Mesendoderm (in vitro differentiated cells): ENCODE measurements around the gene SLC9C1.
A peak's percentile ranks its signal among the peaks of the same experiment; 100 is the strongest.

ENCODE experiments used
- DNase-seq: peaks from one replicate; pipeline ENCODE4 v3.0.0; 2013
- H2AK5ac ChIP-seq: 2 replicates; pipeline ENCODE4 v1.6.1; 2013; ENCODE audit warnings: low read length, inconsistent platforms
- H2BK120ac ChIP-seq: 2 replicates; pipeline ENCODE4 v1.6.1; 2013; ENCODE audit warnings: low read depth, mild to moderate bottlenecking, low read length, moderate library complexity, mixed read lengths
- H2BK15ac ChIP-seq: replicated peaks from 2 replicates; pipeline ENCODE4 v1.6.1; 2013; ENCODE audit warnings: low read depth, mild to moderate bottlenecking, moderate library complexity
- H2BK5ac ChIP-seq: 2 replicates; pipeline ENCODE4 v1.6.1; 2013; ENCODE audit warnings: low read length, inconsistent platforms
- H3K18ac ChIP-seq: 2 replicates; pipeline ENCODE4 v1.6.1; 2013; ENCODE audit warnings: mild to moderate bottlenecking, low read length, mixed read lengths
- H3K23ac ChIP-seq: one replicate; pipeline ENCODE4 v1.6.1; 2013; ENCODE audit warnings: low read length
- H3K27ac ChIP-seq: 2 replicates; pipeline ENCODE4 v1.5.1; 2013; ENCODE audit warnings: low read depth, mild to moderate bottlenecking, inconsistent platforms, low read length, moderate library complexity
- H3K27me3 ChIP-seq: 2 replicates; pipeline ENCODE4 v1.6.1; 2013; ENCODE audit warnings: low read length, control low read depth, mild to moderate bottlenecking, inconsistent platforms; ENCODE audit not compliant: insufficient read depth, poor library complexity
- H3K36me3 ChIP-seq: 2 replicates; pipeline ENCODE4 v1.6.1; 2013; ENCODE audit warnings: low read length, inconsistent platforms; ENCODE audit not compliant: control insufficient read depth, insufficient read depth
- H3K4ac ChIP-seq: one replicate; pipeline ENCODE4 v1.6.1; 2013; ENCODE audit warnings: low read depth, mild to moderate bottlenecking, low read length, moderate library complexity
- H3K4me1 ChIP-seq: 2 replicates; pipeline ENCODE4 v1.6.1; 2013; ENCODE audit warnings: low read depth, low read length, inconsistent platforms; ENCODE audit not compliant: control insufficient read depth
- H3K4me2 ChIP-seq: 2 replicates; pipeline ENCODE4 v1.6.1; 2013; ENCODE audit warnings: low read length
- H3K4me3 ChIP-seq: 2 replicates; pipeline ENCODE4 v1.5.1; 2013; ENCODE audit warnings: mild to moderate bottlenecking, low read length
- H3K56ac ChIP-seq: one replicate; pipeline ENCODE4 v1.6.1; 2013; ENCODE audit warnings: low read length
- H3K79me1 ChIP-seq: 2 replicates; pipeline ENCODE4 v1.6.1; 2013; ENCODE audit warnings: low read length, inconsistent platforms
- H3K79me2 ChIP-seq: 2 replicates; pipeline ENCODE4 v1.6.1; 2013; ENCODE audit warnings: mild to moderate bottlenecking, low read length; ENCODE audit not compliant: control insufficient read depth, insufficient read depth
- H3K9ac ChIP-seq: 2 replicates; pipeline ENCODE4 v1.6.1; 2013; ENCODE audit warnings: low read length, inconsistent platforms
- H4K5ac ChIP-seq: one replicate; pipeline ENCODE4 v1.6.1; 2013; ENCODE audit warnings: low read length
- H4K8ac ChIP-seq: one replicate; pipeline ENCODE4 v1.6.1; 2013; ENCODE audit warnings: low read depth, mild to moderate bottlenecking, control low read depth, low read length, moderate library complexity
- WGBS: extraction: QIAGEN DNeasy Blood & Tissue Kit; methylation state at CpG from one replicate; pipeline ENCODE4 v1.1.7; 2013; ENCODE audit warnings: low lambda C conversion rate, missing lambda C conversion rate; ENCODE audit not compliant: insufficient coverage; ENCODE audit errors: extremely low coverage; 5-methylcytosine and 5-hydroxymethylcytosine counted together

Gene SLC9C1

DNA sequence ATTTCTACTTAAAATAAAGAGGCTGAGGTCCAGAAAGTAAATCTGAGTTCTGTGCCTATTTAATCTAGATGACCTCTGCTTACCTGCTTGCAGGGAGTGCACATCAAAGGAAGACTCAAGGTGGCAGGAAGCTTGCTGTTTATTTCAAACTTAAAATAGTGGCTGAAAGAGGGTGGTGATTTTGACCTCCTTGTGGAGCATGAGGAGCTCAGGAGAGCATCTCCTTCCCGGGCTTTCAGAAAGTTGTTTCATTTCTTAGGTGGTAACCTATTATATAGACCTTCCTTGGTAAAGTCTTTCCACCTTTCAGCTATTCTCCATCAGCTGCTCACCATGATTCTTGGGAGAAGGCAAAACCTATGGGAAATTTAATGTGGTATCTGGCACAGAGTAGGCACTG, 161.5 kb downstream of the SLC9C1 start:
- Histone ChIP-seq H2AK5ac (no peak overlapping the region), H3K4me3 (no peak overlapping the region), H4K8ac (no peak overlapping the region), H3K79me1 (no peaks in the 10 kb centered on the region), H3K18ac (no peak overlapping the region), H3K36me3 (no peaks in the 10 kb centered on the region), H3K4me2 (no peak overlapping the region), H2BK120ac (no peak overlapping the region), H3K4ac (no peak overlapping the region), H3K27ac (no peak overlapping the region), H3K27me3 (no peaks in the 10 kb centered on the region), H3K4me1 (peaks cover 4% of the 10 kb centered on the region), H4K5ac (no peak overlapping the region), H3K9ac (no peak overlapping the region), H3K56ac (no peak overlapping the region), H3K23ac (no peak overlapping the region), H3K79me2 (no peaks in the 10 kb centered on the region), H2BK5ac (no peak overlapping the region), H2BK15ac (no peak overlapping the region)
- no CpG with 5 or more reads among the region's 1 CpG for WGBS
- DNase-seq = no peak

DNA sequence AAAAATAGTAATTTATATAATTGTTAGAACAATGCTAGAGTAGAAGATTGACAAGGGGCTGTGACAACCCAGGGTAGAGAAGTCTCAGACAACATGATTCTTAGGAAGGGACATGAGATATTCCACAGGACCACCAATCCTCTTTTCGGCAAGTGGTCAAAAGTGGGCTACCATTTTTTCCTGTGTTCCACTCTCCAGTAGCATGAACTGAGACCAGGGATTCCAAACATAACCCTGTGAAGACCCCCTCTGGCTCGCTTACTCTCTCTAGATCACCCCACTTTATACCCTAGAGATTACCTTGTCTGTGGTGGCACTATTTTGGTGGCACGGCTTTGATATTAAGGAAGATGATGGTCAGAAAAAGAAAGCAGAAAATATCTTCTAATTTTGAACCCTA, 161.9 kb downstream of the SLC9C1 start:
- Histone ChIP-seq H3K9ac (no peak overlapping the region), H3K79me2 (no peaks in the 10 kb centered on the region), H3K18ac (no peak overlapping the region), H3K23ac (no peak overlapping the region), H3K4ac (no peak overlapping the region), H2BK15ac (no peak overlapping the region), H4K8ac (no peak overlapping the region), H2BK5ac (no peak overlapping the region), H3K56ac (no peak overlapping the region), H3K36me3 (no peaks in the 10 kb centered on the region), H4K5ac (no peak overlapping the region), H3K27me3 (no peaks in the 10 kb centered on the region), H3K27ac (no peak overlapping the region), H3K4me2 (no peak overlapping the region), H2AK5ac (no peak overlapping the region), H3K79me1 (no peaks in the 10 kb centered on the region), H3K4me3 (no peak overlapping the region), H3K4me1 (peaks cover 4% of the 10 kb centered on the region), H2BK120ac (no peak overlapping the region)
- WGBS = no CpG with 5 or more reads among the region's 3 CpGs
- no peak for DNase-seq

DNA sequence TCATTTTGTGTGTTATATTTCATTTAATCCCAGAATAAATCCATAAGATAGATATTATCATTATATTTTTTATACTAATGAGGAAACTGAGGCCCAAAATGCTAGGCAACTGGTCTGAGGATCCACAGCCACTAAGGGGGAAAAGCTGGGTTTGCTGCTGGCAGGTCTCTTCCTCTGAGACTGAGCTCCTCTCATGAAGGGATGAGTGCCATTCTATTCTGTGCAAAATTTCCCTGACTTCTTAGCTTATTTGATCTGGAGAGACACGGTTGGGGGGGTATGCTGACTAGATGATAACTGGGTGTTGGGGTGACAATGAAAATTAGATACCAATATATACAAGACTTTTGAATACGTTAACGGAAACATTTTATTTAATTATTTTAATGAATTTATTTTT, 162.9 kb downstream of the SLC9C1 start:
- Histone ChIP-seq H3K79me1 (no peaks in the 10 kb centered on the region), H2BK15ac (no peak overlapping the region), H2AK5ac (no peak overlapping the region), H3K36me3 (no peaks in the 10 kb centered on the region), H2BK120ac (no peak overlapping the region), H3K79me2 (no peaks in the 10 kb centered on the region), H3K9ac (no peak overlapping the region), H4K5ac (no peak overlapping the region), H3K4me3 (no peak overlapping the region), H3K27me3 (no peaks in the 10 kb centered on the region), H3K4ac (no peak overlapping the region), H3K56ac (no peak overlapping the region), H2BK5ac (no peak overlapping the region), H3K18ac (no peak overlapping the region), H3K27ac (no peak overlapping the region), H4K8ac (no peak overlapping the region), H3K23ac (no peak overlapping the region), H3K4me1 (peaks cover 4% of the 10 kb centered on the region), H3K4me2 (no peak overlapping the region)
- WGBS = no CpG with 5 or more reads among the region's 3 CpGs
- no peak for DNase-seq

- Histone ChIP-seq H3K18ac (no peak overlapping the region), H2BK15ac (no peak overlapping the region), H3K4me3 (no peak overlapping the region), H3K27ac (no peak overlapping the region), H2BK5ac (no peak overlapping the region), H3K79me1 (no peaks in the 10 kb centered on the region), H3K56ac (no peak overlapping the region), H3K9ac (no peak overlapping the region), H3K4me2 (no peak overlapping the region), H2BK120ac (no peak overlapping the region), H3K4ac (no peak overlapping the region), H4K5ac (no peak overlapping the region), H2AK5ac (no peak overlapping the region), H3K27me3 (no peaks in the 10 kb centered on the region), H4K8ac (no peak overlapping the region), H3K79me2 (no peaks in the 10 kb centered on the region), H3K4me1 (peaks cover 6% of the 10 kb centered on the region), H3K23ac (no peak overlapping the region), H3K36me3 (no peaks in the 10 kb centered on the region)
- no peak for DNase-seq
- whole genome bisulfite sequencing = no CpG with 5 or more reads among the region's 3 CpGs
Measured at GRCh38 chr3:112130638-112130993, 163.4 kb downstream of the SLC9C1 start.

DNA sequence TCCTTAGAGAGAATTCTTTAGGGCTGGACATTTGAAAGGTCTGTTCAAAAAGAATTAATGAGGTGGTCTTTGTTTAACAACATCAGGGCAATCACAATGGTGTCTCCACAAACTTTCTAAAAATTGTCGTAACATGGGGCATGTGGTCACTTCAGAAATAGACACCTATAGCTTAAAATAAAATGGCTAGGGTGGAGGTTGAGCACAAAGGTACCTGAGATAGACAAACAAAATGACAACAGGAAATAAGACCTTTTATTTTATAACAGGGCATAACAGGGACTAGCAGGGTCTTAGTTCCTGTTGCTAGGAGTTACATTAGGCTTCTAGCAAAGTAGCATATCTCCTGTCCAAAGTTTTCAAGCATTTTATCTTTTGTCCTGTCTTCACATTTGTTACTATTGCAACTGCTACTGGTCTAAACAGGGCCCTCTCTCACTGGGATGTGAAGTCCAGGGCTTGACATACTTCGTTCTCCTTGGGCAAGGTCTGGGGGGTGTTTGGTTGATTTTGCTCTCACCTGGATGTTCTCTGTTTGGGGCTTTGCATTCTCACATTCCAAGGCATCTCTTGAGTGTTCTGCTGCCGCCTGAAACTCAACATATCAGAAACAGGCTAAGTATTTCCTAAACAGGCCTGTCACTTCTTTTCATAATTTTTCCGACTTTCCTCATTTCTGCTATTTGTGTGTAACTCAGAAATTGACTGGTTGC, 163.9 kb downstream of the SLC9C1 start:
- Histone ChIP-seq H3K23ac (no peak overlapping the region), H3K79me1 (no peaks in the 10 kb centered on the region), H3K27ac (no peak overlapping the region)

More for the DNA sequence above, 163.9 kb downstream of the SLC9C1 start:
- peak overlapping the region; percentile 76 for H2BK15ac ChIP-seq
- no peak overlapping the region for H3K18ac ChIP-seq
- H3K4me2 ChIP-seq = no peak overlapping the region
- no peak for DNase-seq
- no peak overlapping the region for H4K5ac ChIP-seq
- no peaks in the 10 kb centered on the region for H3K79me2 ChIP-seq
- no peak overlapping the region for H3K9ac ChIP-seq
- no peak overlapping the region for H2AK5ac ChIP-seq
- no peak overlapping the region for H2BK5ac ChIP-seq
- no peaks in the 10 kb centered on the region for H3K27me3 ChIP-seq
- H4K8ac ChIP-seq = no peak overlapping the region
- H3K4me1 ChIP-seq = peaks cover 10% of the 10 kb centered on the region
- H3K4me3 ChIP-seq = no peak overlapping the region
- no peak overlapping the region for H2BK120ac ChIP-seq
- H3K36me3 ChIP-seq = no peaks in the 10 kb centered on the region
- no peak overlapping the region for H3K56ac ChIP-seq
- no peak overlapping the region for H3K4ac ChIP-seq
- WGBS = no CpG with 5 or more reads among the region's 4 CpGs
